HG03135 (cell line): ENCODE data around the gene ERAP2.

Experiments
- ATAC-seq: cut with Tn5 transposase; IDR thresholded peaks from one replicate; pipeline ENCODE4 v1.9.1; 2021; ENCODE audit warnings: mild to moderate bottlenecking, moderate library complexity; ENCODE audit not compliant: unreplicated experiment

ERAP2 gene

GRCh38 chr5:96957254-96958049 is 81.2 kb downstream of the ERAP2 start:
- peak; percentile 41 for ATAC-seq

- no peak for ATAC-seq
These were observed 82.7 kb downstream of the ERAP2 start for GRCh38 chr5:96958977-96959376.

- peak; percentile 57 for ATAC-seq
These were observed 84.8 kb downstream of the ERAP2 start for GRCh38 chr5:96961053-96961452.

- ATAC-seq, result no peak
These were observed 86.3 kb downstream of the ERAP2 start for GRCh38 chr5:96962540-96962991.

- peak; percentile 58 for ATAC-seq
These were observed 87.0 kb downstream of the ERAP2 start for GRCh38 chr5:96963267-96963666.

- no peak for ATAC-seq
These were observed 90.5 kb downstream of the ERAP2 start for GRCh38 chr5:96966801-96967200.

- no peak for ATAC-seq
These were observed 91.1 kb downstream of the ERAP2 start for GRCh38 chr5:96967400-96967799.

GRCh38 chr5:96968074-96968473 is 91.8 kb downstream of the ERAP2 start:
- no peak for ATAC-seq

GRCh38 chr5:96968614-96969013 is 92.3 kb downstream of the ERAP2 start:
- no peak for ATAC-seq
